A549 (cell line): ENCODE measurements around the gene ASPA. TPM values are rescaled to one million over a fixed set of nuclear protein-coding genes. Genes with fewer than 3 reads are reported as not detected.
"Not testable (repeated sequence)": the region's sequence is repeated elsewhere in the genome, so short reads cannot be mapped to it uniquely, and the experiment has no call there.

Source experiments
- ATAC-seq, 2 experiments: fragments of 200-7000 bp in 1 of 2; fragments of >200 bp in 1 of 2; cut with Nextera tagmentation in 1 of 2; cut with Tn5 transposase in 1 of 2; 3 replicates each; pipeline versions ENCODE4 v1.8.0 to v1.9.1; 2018 to 2020; ENCODE audit warnings: mild to moderate bottlenecking in 1 of 2, moderate library complexity in 1 of 2
- CTCF ChIA-PET: fragments of 300-600 bp; sonication (Branson Sonifier 250); formaldehyde crosslinking; extraction: SDS; loops from one replicate; lab custom pipeline; 2021; ENCODE audit warnings: antibody characterized with exemption, inconsistent platforms; lab: Yijun Ruan, JAX
- POLR2A ChIA-PET: fragments of 350-600 bp; formaldehyde crosslinking; extraction: SDS; loops from one replicate; lab custom pipeline; 2021; ENCODE audit warnings: antibody characterized with exemption, inconsistent platforms; lab: Yijun Ruan, JAX
- DNase-seq, 2 experiments: peaks; one replicate each; pipeline versions ENCODE4 v3.0.0 to v3.0.0-alpha.2; 2011 to 2016; ENCODE audit warnings: low read depth in 1 of 2, low spot score in 1 of 2
- FAIRE-seq: peaks from 2 replicates; lab custom pipeline; 2011; peaks lifted over from hg19 to GRCh38; lab: Jason Lieb, UNC
- H3K27ac ChIP-seq, 2 experiments: fragments of >200 bp; sonication (Bioruptor Twin); formaldehyde crosslinking; 3 replicates each; pipeline ENCODE4 v1.5.1; 2016 to 2017
- H3K4me1 ChIP-seq: fragments of >200 bp; sonication (Bioruptor Twin); formaldehyde crosslinking; 3 replicates; pipeline ENCODE4 v1.6.1; 2016
- H3K4me2 ChIP-seq: fragments of >200 bp; sonication (Bioruptor Twin); formaldehyde crosslinking; 3 replicates; pipeline ENCODE4 v1.6.1; 2016
- H3K4me3 ChIP-seq: fragments of >200 bp; sonication (Bioruptor Twin); formaldehyde crosslinking; 3 replicates; pipeline ENCODE4 v1.5.1; 2016
- H3K9me3 ChIP-seq: fragments of >200 bp; sonication (Bioruptor Twin); formaldehyde crosslinking; 3 replicates; pipeline ENCODE4 v1.6.1; 2016
- CBX2 ChIP-seq: fragments of 200-600 bp; sonication (generic); IDR thresholded peaks from 2 replicates; pipeline ENCODE4 v1.6.1; 2016; ENCODE audit warnings: low read depth, mild to moderate bottlenecking, borderline replicate concordance
- CEBPB ChIP-seq, 2 experiments: fragments of >200 bp in 1 of 2; sonication (Bioruptor Twin) in 1 of 2; formaldehyde crosslinking in 1 of 2; IDR thresholded peaks; 2 replicates each; pipeline ENCODE4 v1.6.1; 2012 to 2016
- CHD4 ChIP-seq: fragments of 200-600 bp; sonication (generic); IDR thresholded peaks from 2 replicates; pipeline ENCODE4 v1.6.1; 2016; ENCODE audit warnings: antibody characterized with exemption, mild to moderate bottlenecking, borderline replicate concordance
- E2F6 ChIP-seq: IDR thresholded peaks from 2 replicates; pipeline ENCODE4 v1.6.1; 2012; ENCODE audit warnings: low read depth, borderline replicate concordance
- EHMT2 ChIP-seq: fragments of 200-600 bp; sonication (generic); IDR thresholded peaks from 2 replicates; pipeline ENCODE4 v1.6.1; 2016; ENCODE audit warnings: antibody characterized with exemption, low read depth, mild to moderate bottlenecking, moderate library complexity
- FOSL2 ChIP-seq, 2 experiments: fragments of 450-650 bp in 1 of 2; fragments of >200 bp in 1 of 2; sonication (Bioruptor Twin) in 1 of 2; formaldehyde crosslinking; IDR thresholded peaks; 2 replicates each; pipeline versions ENCODE4 v1.5.0 to v1.6.1; 2016 to 2020; ENCODE audit warnings: mild to moderate bottlenecking in 1 of 2, moderate library complexity in 1 of 2
- HOXB13 ChIP-seq: fragments of 250-450 bp; sonication (Bioruptor Pico); IDR thresholded peaks from 2 replicates; pipeline ENCODE4 v1.5.0; 2020; ENCODE audit warnings: low read depth, mild to moderate bottlenecking, moderate library complexity
- JUN ChIP-seq, 2 experiments: fragments of >200 bp; sonication (Bioruptor Twin); formaldehyde crosslinking; IDR thresholded peaks; 2 replicates in 1 of 2; 3 replicates in 1 of 2; pipeline ENCODE4 v1.6.1; 2016 to 2017
- PHF8 ChIP-seq: fragments of 200-600 bp; sonication (generic); IDR thresholded peaks from 2 replicates; pipeline ENCODE4 v1.6.1; 2016; ENCODE audit warnings: low read depth, mild to moderate bottlenecking, antibody characterized with exemption, moderate library complexity, borderline replicate concordance
- REST ChIP-seq: fragments of 200-600 bp; sonication (generic); IDR thresholded peaks from 2 replicates; pipeline ENCODE4 v1.6.1; 2016; ENCODE audit warnings: antibody characterized with exemption, mild to moderate bottlenecking, moderate library complexity
- SMC3 ChIP-seq: fragments of >200 bp; sonication (Bioruptor Twin); formaldehyde crosslinking; IDR thresholded peaks from 3 replicates; pipeline ENCODE4 v1.6.1; 2018; ENCODE audit warnings: inconsistent platforms
- WGBS: methylation state at CpG from one replicate; pipeline ENCODE4 v1.1.6; 2017; ENCODE audit errors: missing lambda C conversion rate; 5-methylcytosine and 5-hydroxymethylcytosine counted together
- polyA minus RNA-seq: library from RNA; depleted of rRNA, polyadenylated mRNA; stranded (reverse); fragments of >200 nt; gene quantifications from 2 replicates; pipeline ENCODE4 v1.2.3, GENCODE V29; 2011; rRNA and poly(A)+ RNA removed
- polyA plus RNA-seq, 4 experiments: library from polyadenylated mRNA; depleted of rRNA in 3 of 4; stranded (reverse); fragments of >200 nt; fragmentation: RNase III in 1 of 4; extraction: RNeasy Plus Mini Kit Qiagen cat#74134 plus additional on column Dnase treatment in 1 of 4; gene quantifications; 2 replicates in 3 of 4; 3 replicates in 1 of 4; pipeline ENCODE4 v1.2.3, GENCODE V29; 2011 to 2017
- TF ChIP-seq, protein P1 (sequence below): IDR thresholded peaks from 2 replicates; pipeline ENCODE4 v1.6.1; 2012
- TF ChIP-seq, protein P2 (sequence below): fragments of 250-450 bp; sonication (Bioruptor Pico); IDR thresholded peaks from 2 replicates; pipeline ENCODE4 v1.5.0; 2020; ENCODE audit warnings: low read depth, mild to moderate bottlenecking, moderate library complexity

ASPA gene
- polyA plus RNA-seq (2011; rRNA removed) (not detected in 2 replicates), polyA plus RNA-seq (2017; fragmentation: RNase III; extraction: RNeasy Plus Mini Kit Qiagen cat#74134 plus additional on column Dnase treatment) (not detected in 3 replicates), polyA minus RNA-seq (not detected in 2 replicates)
- not detected in 2 replicates for polyA plus RNA-seq (2012; cell fraction: cytosol; rRNA removed)
- polyA plus RNA-seq (2012; cell fraction: nucleus; rRNA removed), result not detected in 2 replicates

DNA sequence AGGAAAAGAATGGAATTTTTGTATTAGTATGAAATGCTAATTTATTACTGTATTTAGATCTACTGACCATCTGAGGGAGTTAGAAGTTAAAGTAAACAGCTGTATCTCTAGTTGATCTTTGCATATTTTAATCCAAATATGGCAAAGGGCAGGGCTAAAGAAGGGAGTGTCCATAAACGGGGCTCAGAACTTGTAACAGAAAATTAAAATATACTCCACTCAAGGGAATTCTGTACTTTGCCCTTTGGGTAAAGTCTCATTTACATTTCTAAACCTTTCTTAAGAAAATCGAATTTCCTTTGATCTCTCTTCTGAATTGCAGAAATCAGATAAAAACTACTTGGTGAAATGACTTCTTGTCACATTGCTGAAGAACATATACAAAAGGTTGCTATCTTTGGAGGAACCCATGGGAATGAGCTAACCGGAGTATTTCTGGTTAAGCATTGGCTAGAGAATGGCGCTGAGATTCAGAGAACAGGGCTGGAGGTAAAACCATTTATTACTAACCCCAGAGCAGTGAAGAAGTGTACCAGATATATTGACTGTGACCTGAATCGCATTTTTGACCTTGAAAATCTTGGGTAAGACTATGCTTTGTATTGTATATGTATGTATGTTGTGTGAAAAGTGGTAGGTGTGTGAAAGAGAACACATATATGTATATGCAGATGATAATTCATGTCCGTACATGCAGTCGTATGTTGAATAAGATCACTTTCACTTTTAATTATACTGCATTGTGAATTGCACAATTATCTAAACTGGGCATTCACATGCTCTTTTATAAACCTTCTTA lies at the start of gene ASPA:
TSS of gene ASPA (plus strand) at position 186 of the 799 bp plus-strand sequence. CDS start at position 349, 163 bp downstream.
- Histone ChIP-seq H3K4me1 (peaks cover 25% of the 10 kb centered on the region; the same call in 2 of the 3 replicates), H3K27ac (peak within 1 kb of the TSS in 1 of 2 experiments; percentile 5; a peak in 1 of 6 replicates), H3K4me3 (no peak within 1 kb of the TSS), H3K9me3 (no peaks in the 10 kb centered on the region), H3K4me2 (peak within 1 kb of the TSS; percentile 57; the same call in 2 of the 3 replicates)
- TF ChIP-seq HOXB13 (CRISPR knock-in tag), result no peak
- no peak for TF ChIP-seq SMC3
- TF ChIP-seq CEBPB (IDR thresholded peaks at IDR 0.05), result peak in 1 of 2 experiments; percentile 8; a peak in 1 of 4 replicates
- ATAC-seq (no peak), DNase-seq (no peak), FAIRE-seq (peak; percentile 36)
- 55% methylated on average over 7 of the region's 7 CpGs for WGBS
- POLR2A ChIA-PET, result no interaction called here
- CTCF ChIA-PET, result interaction anchor here (1.3 kb wide), 1 partner anchor 10 kb away, joined by 3 read pairs; no protein-coding TSS in a partner anchor

- CTCF ChIA-PET, FAIRE-seq, POLR2A ChIA-PET, H3K9me3 ChIP-seq, H3K4me1 ChIP-seq, H3K4me3 ChIP-seq, H3K27ac ChIP-seq, H3K4me2 ChIP-seq: not testable (repeated sequence)
- 16% methylated on average over 7 of the region's 7 CpGs for WGBS
- peak in 1 of 2 experiments; percentile 35 for DNase-seq
- peak; percentile 74 to 75 for ATAC-seq
- TF ChIP-seq EHMT2, result peak; percentile 73
- TF ChIP-seq REST, result peak; percentile 89
Measured at GRCh38 chr17:3433215-3433614, 42.6 kb upstream of the ASPA start.

DNA sequence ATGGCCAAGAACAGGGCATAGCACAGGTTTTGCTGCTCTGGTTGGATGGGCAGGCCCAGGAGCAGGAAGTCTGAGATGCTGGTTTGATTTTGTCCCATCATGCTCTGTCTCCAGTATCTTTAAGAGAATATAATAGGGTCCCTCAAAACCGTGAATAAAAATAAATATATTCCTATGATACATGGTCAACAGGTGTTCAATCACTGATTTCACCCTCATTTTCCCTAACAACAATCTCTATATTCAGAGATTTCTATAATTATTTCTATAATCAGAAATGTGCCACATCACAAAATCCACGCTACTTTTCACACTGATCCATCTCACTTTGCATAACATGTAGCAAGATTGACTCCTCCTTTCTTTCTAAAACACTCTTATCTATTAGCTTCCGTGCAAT lies 42.1 kb upstream of the ASPA start, which contains the start of gene OR1E2:
TSS of gene OR1E2 (minus strand) at position 101 of the 400 bp plus-strand sequence. CDS start at position 101, 0 bp downstream.
- Histone ChIP-seq H3K4me2 (no peak within 1 kb of the TSS), H3K4me3 (no peak within 1 kb of the TSS), H3K4me1 (no peaks in the 10 kb centered on the region), H3K9me3 (no peaks in the 10 kb centered on the region; the same call in 2 of the 3 replicates), H3K27ac (no peak within 1 kb of the TSS)
- ChIA-PET POLR2A (no interaction called here), CTCF (no interaction called here)
- WGBS, result 8% methylated on average over 3 of the region's 3 CpGs
- FAIRE-seq, result no peak
- ATAC-seq, result no peak
- TF ChIP-seq, protein P1, sequence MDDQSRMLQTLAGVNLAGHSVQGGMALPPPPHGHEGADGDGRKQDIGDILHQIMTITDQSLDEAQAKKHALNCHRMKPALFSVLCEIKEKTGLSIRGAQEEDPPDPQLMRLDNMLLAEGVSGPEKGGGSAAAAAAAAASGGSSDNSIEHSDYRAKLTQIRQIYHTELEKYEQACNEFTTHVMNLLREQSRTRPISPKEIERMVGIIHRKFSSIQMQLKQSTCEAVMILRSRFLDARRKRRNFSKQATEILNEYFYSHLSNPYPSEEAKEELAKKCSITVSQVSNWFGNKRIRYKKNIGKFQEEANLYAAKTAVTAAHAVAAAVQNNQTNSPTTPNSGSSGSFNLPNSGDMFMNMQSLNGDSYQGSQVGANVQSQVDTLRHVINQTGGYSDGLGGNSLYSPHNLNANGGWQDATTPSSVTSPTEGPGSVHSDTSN, result no peak
- TF ChIP-seq JUN (IDR thresholded peaks at IDR 0.05) (no peak), FOSL2 (IDR thresholded peaks at IDR 0.05) (no peak), FOSL2 (CRISPR knock-in tag; IDR thresholded peaks at IDR 0.05) (no peak), CBX2 (no peak), CHD4 (no peak), E2F6 (no peak), HOXB13 (CRISPR knock-in tag) (no peak), PHF8 (no peak)
- TF ChIP-seq, protein P2, sequence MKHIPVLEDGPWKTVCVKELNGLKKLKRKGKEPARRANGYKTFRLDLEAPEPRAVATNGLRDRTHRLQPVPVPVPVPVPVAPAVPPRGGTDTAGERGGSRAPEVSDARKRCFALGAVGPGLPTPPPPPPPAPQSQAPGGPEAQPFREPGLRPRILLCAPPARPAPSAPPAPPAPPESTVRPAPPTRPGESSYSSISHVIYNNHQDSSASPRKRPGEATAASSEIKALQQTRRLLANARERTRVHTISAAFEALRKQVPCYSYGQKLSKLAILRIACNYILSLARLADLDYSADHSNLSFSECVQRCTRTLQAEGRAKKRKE (CRISPR knock-in tag), result no peak
- TF ChIP-seq, all 56 proteins: peak for 0
- DNase-seq, result no peak
